Testis (tissue), 2 donors: ENCODE measurements around the gene SYNGR1.

ENCODE experiments used
- CTCF ChIP-seq, 3 experiments: fragments of 450-650 bp in 2 of 3; fragments of 200-600 bp in 1 of 3; sonication (generic) in 1 of 3; IDR thresholded peaks; one replicate each; pipeline ENCODE4 v1.5.1; 2016 to 2019; ENCODE audit warnings: antibody characterized with exemption in 3 of 3, mild to moderate bottlenecking in 2 of 3, moderate library complexity in 1 of 3
- POLR2A ChIP-seq: fragments of 450-650 bp; IDR thresholded peaks from one replicate; pipeline ENCODE4 v1.6.1; 2017; ENCODE audit warnings: antibody characterized with exemption, mild to moderate bottlenecking, moderate library complexity

- TF ChIP-seq CTCF (IDR thresholded peaks at IDR 0.05), result no peak
- TF ChIP-seq POLR2A, result no peak
Measured at GRCh38 chr22:39409516-39410029, 59.8 kb downstream of the SYNGR1 start.
